GM18858 (cell line): ENCODE data around the gene CCNT1.
"Not testable (repeated sequence)": the region's sequence is repeated elsewhere in the genome, so short reads cannot be mapped to it uniquely, and the experiment has no call there.

ENCODE experiments used
- ATAC-seq: cut with Tn5 transposase; IDR thresholded peaks from one replicate; pipeline ENCODE4 v1.9.1; 2021; ENCODE audit not compliant: unreplicated experiment

Gene CCNT1

DNA sequence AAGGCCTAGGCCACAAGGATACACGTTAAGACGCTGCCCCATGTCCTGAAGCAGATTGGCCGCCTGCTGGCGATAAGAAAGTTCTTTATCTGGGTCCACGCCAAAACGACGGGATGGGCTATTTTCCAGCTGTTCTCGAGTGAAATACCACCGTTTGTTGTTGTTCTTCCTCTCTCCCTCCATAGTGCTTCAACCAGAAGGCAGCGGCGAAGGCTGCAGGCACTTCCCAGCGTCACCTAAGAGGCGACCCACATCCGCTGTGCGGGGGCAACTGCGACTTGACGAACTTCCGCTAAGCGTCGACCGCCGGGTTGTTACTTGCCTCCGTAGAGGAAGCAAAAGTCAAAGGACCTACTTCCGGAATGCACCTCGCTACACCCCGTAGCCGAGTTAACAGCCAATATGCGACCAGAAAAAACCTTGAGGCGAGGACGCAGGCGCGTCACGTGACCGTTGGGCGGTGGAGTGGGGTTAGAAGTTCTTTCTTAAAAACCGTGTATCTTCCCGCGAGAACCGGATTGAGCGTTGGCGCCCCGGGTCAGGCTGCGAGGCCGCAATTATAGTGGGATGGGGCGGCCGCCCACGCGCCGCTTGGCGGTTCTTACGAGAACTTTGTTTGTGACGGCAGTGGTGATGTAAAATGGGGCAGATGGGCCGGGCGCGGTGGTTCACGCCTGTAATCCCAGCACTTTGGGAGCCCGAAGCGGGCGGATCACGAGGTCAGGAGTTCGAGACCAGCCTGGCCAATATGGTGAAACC is at the start of gene CCNT1:
TSS of gene CCNT1 (minus strand) at position 215 of the 759 bp plus-strand sequence. CDS start at position 183, 32 bp downstream.
- peak; percentile 94 for ATAC-seq

DNA sequence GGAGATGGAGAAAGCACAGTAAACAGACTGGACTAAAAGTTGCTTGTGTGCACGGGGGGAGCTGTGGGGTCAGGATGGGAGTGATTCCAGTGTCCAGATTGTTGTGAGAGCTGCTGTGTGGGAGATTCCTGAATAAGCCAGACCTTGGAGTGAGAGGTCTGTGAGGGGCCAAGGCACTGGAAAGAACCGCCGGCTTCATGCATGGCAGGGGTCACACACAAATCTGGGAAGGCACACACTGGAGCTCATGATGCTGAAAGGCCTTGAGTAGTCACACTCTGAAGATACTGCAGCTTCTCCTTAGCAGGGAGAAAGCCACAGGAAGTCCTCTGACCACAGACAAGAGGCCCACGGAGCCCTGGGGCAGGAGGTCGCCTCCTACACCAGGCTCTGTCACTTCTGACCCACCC is 49.3 kb upstream of the CCNT1 start:
- no peak for ATAC-seq

DNA sequence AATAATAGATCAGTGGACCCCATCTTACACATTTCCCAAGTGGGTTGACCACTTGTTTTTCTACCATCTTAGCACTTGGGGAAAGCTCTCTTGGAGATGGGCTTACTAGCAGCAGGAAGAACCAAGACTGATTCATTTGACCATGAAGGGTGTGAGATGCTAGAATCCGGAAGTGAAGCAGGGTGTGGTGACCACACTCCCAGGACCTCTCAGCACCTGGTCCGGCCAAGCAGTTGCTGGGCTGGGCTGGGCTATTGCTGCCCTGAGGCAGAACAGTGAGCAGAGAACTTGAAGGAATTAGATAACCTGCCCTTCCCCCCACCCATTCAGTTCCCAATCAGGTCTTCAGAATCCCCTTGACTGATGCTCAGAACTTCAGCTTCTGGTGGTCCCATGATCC is 48.0 kb upstream of the CCNT1 start:
- no peak for ATAC-seq

DNA sequence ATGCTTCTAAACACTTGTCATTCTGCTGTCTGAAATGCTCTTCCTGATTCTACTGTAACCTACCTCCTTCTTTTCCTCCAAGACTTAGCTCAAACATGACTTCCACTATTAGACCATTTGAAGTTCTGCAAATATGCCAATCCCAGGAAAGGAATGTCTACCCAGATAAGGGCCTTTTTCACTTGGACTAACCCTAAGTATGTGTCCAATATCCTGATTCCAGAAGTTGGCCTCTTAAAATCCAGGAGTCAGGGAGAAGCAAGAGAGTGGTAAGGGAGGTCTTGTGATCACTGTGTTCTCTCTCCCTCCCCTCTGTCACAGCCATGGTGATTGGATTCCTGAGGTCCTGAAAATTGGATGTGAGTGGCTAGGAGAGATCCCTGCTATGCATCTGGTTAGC is 42.2 kb upstream of the CCNT1 start:
- no peak for ATAC-seq

DNA sequence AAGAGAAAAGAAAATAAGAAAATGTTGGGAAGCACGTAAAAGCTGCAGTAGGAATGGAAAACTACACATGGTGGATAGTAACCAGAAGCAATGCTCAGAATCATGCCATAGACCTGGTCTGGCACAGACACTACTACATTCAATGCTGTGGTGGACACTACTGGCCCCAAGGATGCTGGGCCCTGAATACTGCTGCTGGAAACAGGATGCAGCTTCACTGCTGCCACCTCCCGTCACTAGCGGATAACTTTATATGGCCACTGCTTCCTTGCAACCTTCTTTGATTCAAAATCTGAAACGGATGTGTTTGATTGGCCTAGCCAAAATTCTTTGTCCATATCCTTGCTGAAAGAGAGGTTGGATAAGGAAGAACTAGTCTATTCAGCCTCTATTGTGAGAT is 41.7 kb upstream of the CCNT1 start:
- no peak for ATAC-seq

DNA sequence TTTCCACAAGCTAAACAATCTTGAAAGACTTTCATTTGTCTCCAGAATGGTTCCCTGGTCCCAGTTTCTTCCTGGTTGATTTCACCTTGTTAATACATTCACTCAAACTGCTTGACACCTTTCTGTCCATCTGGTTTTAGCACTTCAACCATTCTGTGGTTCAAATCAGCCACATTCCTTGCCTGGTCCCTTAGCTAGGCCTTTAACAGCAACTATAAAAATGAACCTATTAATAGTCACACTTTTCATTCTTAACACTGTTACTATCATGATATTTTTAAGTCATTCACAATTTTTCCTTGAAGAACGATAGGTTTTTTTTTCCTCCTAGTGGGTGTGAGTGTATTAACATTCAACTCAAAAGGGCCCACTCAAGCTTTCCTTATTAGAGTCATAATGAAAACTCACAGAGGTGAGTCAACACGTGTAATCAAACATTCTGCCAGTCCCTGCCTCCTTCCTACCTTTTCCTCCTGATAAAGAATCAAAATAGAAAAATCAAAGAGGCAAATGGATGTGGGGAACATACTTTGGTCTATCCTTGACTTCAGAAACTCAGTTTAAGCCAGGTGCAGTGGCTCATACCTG is 34.4 kb upstream of the CCNT1 start:
- no peak for ATAC-seq

DNA sequence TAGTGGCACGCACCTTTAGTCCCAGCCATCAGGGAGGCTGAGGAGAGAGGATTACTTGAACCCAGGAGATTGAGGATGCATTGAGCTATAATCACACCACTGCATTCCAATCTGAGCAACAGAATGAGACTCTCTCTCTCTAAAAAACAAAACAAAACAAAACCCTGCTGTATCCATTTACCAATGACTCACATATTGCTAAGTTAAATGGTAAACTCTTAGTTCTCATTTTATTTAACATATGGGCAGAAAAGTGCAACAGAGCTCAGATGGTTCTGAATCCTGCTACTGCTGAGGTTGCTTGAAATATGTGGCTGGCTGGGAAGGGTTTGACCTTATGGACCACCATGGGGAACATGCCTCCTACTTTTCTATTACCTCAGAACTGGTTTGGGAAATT is 33.7 kb upstream of the CCNT1 start:
- no peak for ATAC-seq

DNA sequence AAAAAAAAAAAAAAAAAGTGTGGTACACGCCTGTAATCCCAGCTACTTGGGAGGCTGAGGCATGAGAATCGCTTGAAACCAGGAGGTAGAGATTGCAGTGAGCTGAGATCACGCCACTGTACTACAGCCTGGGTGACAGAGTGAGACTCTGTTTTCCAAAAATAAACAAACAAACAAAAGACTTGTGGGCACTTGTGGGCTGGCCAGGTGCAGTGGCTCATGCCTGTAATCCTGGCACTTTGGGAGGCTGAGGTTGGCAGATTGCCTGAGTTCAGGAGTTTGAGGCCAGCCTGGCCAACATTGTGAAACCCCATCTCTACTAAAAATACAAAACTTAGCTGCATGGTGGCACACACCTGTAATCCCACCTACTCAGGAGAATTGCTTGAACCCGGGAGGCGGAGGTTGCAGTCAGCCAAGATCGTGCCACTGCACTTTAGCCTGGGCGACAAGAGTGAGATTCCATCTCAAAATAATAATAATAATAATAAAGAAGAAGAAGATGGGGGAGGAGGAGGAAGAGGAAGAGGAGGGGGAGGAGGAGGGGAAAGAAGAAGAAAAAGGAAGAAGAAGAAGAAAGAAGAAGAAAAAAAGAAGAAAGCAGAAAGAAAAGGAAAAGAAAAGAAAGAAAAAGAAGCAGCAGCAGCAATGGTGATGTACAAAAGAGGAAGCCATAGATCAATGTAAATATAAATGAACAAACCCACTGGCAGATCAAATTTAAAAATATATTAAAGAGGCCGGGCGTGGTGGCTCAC is 27.9 kb upstream of the CCNT1 start:
- ATAC-seq = no peak

DNA sequence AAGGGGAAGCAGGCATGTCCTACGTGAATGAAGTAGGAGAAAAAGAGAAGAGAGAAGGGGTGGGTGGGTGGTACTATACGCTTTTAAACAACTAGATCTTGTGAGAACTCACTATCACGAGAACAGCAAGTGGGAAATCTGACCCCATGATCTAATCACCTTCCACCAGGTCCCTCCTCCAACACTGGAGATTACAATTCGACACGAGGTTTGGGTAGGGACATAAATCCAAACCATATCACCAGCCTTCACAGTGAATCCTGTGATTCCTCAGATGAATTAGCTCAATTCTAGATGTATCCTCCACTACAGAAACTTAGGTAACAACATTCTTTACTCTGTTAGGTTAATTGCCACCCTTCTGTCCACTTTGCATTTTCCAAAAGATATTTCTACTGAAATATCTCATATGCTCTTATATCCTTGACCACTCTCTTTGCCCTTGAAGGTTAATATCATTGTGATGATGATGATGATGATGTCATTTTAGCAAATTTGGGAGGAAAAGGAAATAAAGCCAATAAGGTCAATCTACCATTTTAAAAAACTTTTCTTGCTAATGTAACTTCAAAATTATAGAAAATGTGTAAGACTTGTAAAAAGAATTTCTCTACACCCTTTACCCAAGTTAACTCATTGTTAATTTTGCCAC is 23.2 kb upstream of the CCNT1 start:
- ATAC-seq = no peak

DNA sequence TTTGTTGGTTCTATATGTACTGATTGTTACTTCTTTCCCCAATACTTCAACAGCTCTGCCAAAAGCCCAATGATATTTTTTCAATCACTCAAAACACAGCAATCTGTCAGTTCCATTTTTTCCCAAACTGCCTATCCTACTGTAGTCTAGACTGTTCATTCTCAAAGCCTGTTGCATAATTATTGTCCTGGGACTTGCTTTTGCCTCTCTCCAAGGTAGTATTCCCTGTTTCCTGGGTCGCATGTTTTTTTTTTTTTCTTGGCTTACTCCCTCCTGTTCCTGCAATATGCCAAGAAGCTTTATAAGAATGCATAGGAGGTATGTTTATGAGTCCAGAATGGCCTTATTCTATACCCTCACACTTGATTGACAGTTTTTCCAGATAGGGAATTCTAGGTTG is 19.9 kb upstream of the CCNT1 start:
- no peak for ATAC-seq

DNA sequence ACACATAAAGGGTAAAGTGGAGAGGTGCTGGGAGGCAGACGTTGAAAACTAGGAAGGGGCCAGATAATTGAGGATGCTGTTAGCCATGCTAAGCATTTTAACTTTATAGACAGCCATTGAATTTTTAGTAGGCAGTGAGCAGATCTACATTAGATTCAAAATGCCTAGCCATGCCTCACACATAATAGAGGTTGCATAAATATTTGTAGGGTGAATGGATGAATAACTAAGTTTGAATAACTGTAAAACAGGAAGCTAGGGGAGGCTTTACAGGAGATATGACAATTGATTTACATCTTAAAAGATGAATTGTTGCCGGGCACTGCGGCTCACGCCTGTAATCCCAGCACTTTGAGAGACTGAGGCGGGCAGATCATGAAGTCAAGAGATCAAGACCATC is 12.3 kb upstream of the CCNT1 start:
- ATAC-seq = no peak

DNA sequence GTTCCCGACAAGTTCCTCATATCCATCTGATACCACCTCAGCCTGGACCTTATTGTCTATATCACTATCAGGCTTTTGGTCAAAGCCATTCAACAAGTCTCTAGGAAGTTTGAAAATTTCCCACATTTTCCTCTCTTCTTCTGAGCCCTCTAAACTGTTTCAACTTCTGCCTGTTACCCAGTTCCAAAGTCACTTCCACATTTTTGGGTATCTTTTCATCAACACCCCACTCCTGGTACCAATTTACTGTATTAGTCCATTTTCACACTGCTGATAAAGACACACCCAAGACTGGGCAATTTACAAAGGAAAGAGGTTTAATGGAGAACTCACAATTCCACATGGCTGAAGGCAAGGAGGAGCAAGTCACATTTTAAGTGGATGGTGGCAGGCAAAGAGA is 4.2 kb upstream of the CCNT1 start:
- ATAC-seq = not testable (repeated sequence)

DNA sequence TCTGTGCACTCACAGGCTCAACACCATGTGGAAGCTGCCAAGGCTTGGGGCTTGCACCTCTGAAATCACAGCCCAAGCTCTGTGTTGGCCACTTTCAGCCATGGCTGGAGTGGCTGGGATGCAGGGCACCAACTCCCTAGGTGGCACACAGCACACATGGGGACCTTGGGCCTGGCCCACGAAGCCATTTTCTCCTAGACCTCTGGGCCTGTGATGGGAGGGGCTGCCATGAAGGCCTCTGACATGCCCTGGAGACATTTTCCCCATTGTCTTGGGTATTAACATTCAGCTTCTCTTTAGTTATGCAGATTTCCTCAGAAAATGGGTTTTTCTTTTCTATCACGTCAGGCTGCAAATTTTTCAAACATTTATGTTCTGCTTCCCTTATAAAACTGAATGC is 3.7 kb upstream of the CCNT1 start:
- ATAC-seq = not testable (repeated sequence)

DNA sequence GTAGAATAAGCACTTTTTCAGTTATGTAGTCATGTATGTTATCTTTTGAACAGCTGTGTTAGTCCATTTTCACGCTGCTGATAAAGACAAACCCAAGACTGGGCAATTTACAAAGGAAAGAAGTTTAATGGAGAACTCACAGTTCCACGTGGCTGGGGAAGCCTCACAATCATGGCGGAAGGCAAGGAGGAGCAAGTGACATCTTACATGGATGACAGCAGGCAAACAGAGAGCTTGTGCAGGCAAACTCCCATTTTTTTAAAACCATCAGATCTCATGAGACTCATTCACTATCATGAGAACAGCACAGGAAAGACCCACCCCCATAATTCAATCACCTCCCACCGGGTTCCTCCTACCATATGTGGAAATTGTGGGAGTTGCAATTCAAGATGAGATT is 2.5 kb upstream of the CCNT1 start:
- ATAC-seq = not testable (repeated sequence)

DNA sequence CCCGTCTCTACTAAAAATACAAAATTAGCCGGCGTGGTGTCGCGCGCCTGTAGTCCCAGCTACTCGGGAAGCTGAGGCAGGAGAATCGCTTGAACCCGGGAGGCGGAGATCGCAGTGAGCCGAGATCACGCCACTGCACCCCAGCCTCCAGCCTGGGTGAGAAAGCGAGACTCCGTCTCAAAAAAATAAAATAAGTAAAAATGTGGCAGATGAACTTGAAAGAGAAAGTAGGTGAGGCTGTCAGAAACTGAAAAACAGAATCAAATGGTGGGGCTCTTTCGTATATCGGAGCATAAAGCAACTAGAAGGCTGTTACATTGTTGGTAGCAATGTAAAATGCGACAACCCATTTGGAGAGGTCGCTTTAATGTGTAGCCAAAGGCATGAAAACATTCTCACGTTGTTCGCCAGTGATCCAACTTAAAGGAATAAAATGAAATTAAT is 767 bp upstream of the CCNT1 start:
- ATAC-seq = no peak

DNA sequence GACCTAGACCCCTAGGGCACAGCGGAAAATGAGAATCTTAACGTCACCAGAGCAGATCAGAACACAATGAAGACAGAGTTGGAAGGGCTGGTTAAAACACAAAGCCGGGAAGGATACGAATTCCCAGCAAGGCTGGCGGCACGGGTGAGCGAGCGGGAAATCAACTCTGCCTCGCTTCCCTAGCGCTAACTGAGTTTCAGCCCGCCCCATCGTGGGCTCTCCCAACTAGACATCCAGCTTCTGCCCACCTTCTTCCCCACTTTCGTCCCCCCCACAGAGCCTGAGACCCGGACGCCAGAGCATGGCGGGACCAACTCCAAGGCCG is 377 bp downstream of the CCNT1 start:
- ATAC-seq = no peak

DNA sequence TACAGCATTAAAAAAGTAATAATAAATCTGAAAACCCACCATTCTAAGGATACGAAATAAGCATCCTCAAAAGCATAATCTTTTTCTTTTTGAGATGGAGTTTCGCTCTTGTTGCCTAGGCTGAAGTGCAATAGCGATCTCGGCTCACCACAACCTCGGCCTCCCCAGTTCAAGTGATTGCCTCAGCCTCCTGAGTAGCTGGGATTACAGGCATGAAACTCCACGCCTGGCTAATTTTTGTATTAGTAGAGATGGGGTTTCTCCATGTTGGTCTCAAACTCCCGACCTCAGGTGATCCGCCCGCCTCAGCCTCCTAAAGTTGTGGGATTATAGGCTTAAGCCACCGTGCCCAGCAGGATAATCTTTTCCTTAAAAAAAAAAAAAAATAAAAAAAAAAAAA is 4.3 kb downstream of the CCNT1 start:
- no peak for ATAC-seq

DNA sequence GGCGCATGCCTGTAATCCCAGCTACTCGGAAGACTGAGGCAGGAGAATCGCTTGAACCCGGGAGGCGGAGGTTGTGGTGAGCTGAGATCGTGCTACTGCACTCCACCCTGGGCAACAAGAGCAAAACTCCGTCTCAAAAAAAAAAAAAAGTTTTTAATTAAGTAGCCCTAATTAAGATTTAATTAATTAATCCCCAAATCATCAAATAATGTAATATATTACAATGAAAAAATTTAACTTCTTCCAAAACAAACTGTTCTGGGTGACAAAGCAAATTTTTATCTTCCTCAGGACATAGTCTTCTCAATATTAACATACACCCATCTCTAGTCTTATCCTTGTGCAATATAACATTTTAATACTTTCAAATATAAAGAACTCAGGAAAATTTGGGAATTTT is 17.7 kb downstream of the CCNT1 start:
- ATAC-seq = not testable (repeated sequence)

DNA sequence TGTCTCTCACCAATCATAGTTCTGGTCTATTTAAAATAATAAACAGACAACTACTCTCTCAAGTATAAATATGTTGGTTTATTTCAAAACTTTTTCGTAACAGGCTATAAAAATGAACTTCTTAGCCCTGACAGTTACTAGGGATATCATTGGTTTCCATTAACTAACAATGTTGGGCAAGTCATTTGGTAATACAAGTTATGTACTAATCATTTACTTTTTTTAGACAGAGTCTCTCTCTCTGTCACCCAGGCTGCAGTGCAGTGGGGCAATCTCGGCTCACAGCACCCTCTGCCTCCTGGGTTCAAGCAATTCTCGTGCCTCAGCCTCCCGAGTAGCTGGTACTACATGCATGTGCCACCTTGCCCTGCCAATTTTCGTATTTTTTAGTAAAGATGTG is 19.9 kb downstream of the CCNT1 start:
- no peak for ATAC-seq

DNA sequence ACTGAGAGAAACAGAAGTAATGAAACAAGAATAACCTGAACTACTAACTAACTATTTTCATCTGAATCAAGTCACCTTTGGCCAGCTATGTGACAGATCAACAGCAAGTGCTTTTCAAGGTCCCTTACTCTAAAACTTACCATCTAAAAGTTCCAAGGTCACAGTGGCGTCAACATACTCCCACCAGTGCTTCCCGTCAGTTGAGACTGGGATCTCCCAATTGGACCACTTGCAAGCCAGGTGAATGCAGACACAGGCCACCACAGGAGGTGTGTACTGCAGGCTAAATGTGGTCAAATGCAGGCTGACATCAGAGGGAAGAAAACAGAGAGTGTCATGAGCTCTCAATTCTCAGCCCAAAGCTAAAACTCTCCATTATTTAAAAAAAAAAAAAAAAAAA is 20.6 kb downstream of the CCNT1 start:
- no peak for ATAC-seq

DNA sequence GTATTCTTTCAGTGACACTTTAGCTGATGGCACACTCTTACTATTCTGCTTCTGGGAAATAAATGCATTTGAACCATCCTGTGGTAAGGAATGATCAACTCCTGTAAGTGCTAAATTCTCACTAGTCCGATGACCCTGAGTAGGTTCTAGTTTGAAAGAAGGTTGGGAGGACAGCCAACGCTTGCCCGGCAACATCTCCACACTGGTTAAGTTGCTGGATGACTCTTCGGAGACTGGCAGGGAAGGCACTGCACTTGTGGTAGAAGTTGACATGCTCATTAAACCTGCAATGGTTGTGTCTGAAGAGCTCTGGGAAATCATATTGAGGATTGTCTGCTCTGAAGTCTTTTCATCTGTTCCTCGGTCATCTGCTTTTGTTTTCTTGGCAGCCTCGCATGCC is 22.5 kb downstream of the CCNT1 start:
- ATAC-seq = no peak

DNA sequence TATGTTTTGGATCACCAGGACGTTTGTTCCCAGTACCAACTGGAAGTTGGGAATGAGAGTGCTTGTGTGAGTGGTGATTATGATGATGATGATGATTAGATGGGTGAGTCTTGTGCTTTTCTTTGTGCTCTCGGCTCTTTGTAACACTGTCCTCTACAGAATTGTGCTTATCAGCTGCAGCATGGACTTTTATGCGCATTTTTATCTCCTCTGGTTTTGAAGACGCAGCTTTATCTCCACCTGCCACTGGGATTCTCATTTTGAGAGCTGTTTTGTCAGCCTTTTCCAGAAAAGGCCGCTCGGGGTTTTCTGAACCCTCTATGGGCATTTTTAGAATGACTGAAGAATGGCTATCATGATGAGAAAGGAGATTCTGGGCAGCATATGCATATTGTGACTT is 22.9 kb downstream of the CCNT1 start:
- ATAC-seq = no peak
